Measurements from ENCODE around the gene CTNND2.

The CTNND2 gene

DNA sequence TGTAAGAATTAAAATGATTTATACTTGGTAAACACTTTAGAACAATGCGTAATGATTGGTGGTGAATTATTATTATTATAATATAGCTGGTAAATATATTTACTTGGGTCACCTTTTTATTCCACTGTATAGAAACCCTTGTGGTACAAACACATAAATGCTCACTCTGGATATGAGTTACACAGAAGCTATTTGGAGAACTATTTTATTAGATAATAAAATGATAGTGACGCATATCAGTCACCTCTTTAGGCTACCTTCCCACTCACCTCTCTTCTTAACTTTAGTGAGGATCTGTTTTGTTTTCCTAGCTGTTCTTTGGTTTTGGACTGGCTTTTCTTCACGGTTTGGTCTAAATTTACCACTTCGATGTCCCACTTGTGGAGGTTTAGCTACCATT, 605.4 kb downstream of the CTNND2 start:
- DNase-seq = no peak

GRCh38 chr5:11293523-11293922, 610.7 kb downstream of the CTNND2 start:
- no peak for DNase-seq

GRCh38 chr5:11292648-11293356, 611.4 kb downstream of the CTNND2 start:
- DNase-seq = no peak

GRCh38 chr5:11289733-11290132, 614.5 kb downstream of the CTNND2 start:
- DNase-seq = no peak

GRCh38 chr5:11289208-11289607, 615.0 kb downstream of the CTNND2 start:
- DNase-seq = no peak

DNA sequence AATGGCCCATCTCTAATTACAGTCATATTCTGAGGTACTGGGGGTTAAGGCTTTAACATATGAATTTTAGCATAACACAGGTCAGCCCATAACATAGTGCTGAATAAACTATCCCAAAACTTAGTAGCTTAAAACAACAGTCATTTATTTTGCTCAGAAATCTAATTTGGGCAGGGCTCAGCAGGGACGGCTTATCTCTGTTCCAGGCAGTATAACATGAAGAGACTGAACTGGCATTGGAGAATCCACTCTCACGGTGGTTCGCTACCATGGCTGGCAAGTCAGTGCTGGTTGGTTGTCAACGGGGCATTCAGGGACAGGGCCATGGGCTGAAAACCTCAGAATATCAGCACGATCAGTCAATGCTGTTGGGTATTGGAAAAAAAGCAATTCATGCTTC, 622.4 kb downstream of the CTNND2 start:
- no peak for DNase-seq

DNA sequence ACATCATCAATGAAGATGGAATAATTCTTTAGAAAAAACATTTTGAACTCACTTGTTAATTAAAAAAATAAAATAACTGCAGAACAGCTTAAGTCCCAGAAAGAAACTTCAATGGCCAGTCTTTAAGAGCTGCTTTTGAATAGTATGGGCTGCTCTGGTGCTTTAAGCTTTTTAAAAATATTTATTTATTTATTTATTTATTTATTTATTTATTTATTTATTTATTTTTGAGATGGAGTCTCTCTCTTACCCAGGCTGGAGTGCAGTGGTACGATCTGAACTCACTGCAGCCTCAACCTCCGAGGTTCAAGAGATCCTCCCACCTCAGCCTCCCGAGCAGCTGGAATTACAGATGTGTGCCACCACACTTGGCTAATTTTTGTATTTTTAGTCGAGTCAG, 626.9 kb downstream of the CTNND2 start:
- DNase-seq = no peak

- no peak for DNase-seq
Observed at GRCh38 chr5:11273180-11273903, 630.9 kb downstream of the CTNND2 start.

DNA sequence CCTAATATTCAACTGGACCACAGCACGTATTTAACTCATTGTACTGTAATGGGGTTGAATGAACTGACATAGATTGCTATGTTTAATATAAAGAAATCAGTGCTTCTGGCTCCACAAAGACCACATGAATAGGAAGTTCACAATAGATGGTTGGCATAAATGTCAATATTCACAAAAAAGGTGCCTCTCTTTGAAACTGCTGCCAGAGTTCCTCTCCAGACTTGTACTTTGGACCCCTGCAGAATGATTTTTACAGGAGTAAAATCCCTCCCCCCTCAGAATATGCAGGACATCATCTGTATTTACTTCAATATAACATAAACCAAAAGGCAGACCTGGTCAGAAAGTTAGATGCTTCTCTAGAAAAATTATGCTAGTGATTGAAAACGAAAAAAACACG, 634.7 kb downstream of the CTNND2 start:
- no peak for DNase-seq

GRCh38 chr5:11268891-11269290, 635.4 kb downstream of the CTNND2 start:
- DNase-seq = no peak

DNA sequence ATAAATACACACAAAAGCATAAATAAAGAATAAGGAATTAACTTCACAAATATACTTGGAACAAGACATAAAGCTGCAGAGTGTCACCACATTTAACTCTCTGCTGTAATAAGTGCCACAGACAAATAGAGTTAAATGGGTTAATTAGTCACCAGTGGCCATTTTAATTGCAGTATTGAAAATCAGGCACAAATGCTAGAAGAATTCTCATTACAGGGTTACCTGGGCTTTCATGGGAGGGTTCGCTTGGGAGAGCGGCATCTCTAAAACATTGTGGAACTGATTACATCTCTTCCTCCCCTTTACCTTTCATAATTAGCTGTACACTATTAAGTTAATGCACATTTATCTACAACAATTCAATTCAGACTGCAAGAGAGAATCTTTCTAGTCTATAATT, 637.9 kb downstream of the CTNND2 start:
- no peak for DNase-seq

DNA sequence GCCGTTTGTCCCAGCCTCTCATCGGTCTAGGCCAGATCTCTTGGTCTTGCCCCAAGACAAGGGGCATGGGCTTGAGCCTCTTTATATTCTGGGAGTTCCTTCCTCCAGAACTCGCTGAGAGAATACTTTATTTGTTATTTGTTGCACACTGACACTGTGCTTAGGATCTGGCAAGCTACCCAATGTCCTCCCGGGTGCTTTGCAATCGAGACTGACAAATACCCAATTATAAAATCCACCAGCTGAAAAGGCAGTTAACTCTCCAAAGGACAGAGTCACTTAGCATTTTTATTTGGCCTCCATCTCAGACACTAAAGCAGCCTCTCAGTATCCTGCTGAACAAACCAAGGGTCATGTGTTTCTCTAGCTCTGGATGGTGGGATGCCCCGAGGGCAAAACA, 643.0 kb downstream of the CTNND2 start:
- DNase-seq = no peak

DNA sequence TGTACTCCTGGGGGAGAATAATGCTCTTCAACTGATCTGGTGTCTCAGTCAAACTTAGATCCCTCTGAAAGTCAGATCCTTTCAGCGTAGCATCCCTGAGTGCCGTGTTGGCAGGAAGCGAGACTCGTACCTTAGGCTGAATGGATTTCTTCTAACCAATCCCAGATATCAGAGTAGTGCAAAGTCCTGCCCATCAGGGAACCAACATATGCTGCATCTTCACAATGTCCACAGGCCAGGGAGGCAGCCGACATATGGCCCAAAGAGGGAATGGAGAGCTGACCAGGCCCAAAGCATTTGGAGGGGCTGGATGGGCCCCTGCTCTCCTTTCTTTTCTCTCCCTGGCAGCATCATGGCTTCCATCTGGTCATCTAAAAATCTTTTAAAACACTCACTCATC, 646.2 kb downstream of the CTNND2 start:
- no peak for DNase-seq

GRCh38 chr5:11252523-11252922, 651.7 kb downstream of the CTNND2 start:
- DNase-seq = no peak

- no peak for DNase-seq
Observed at GRCh38 chr5:11252075-11252474, 652.2 kb downstream of the CTNND2 start.

GRCh38 chr5:11251247-11251646, 653.0 kb downstream of the CTNND2 start:
- DNase-seq = no peak

GRCh38 chr5:11248966-11249365, 655.3 kb downstream of the CTNND2 start:
- DNase-seq = no peak

GRCh38 chr5:11247224-11247623, 657.0 kb downstream of the CTNND2 start:
- no peak for DNase-seq

DNA sequence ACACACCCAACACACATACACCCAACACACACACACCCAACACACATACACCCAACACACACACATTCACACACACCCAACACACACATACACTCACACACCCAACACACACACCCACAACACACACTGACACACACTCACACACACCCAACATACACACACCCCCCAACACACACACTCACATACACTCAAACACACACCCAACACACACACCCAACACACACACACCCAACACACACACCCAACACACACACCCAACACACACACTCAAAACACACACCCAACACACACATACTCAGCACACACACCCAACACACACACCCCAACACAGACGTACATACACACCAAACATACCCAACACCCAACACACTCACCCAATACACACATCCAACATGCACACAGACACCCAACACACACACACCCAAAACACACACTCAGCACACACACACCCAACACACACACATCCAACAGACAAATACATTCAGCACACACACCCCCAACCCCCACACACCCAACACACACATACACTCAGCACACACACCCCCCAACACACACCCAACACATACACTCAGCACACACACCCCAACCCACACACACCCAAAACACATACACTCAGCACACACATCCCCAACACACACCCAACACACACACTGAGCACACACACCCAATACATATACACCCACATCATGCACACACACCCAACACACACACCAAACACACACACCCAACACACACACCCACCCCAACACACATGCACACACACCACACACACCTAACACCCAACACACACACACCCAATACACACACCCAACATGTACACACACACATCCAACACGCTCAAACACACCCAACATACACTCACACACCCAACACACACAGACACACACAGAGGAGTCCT, 663.7 kb downstream of the CTNND2 start:
- DNase-seq = no peak

GRCh38 chr5:11239261-11240015, 664.8 kb downstream of the CTNND2 start:
- DNase-seq = no peak

- no peak for DNase-seq
Observed at GRCh38 chr5:11234501-11234911, 669.7 kb downstream of the CTNND2 start.

- DNase-seq = no peak
Observed at GRCh38 chr5:11230890-11231289, 673.4 kb downstream of the CTNND2 start.

GRCh38 chr5:11227064-11227463, 677.2 kb downstream of the CTNND2 start:
- no peak for DNase-seq

Data from NCI-H1092 (cell line).